ENCODE measurements around the gene RNF144B.

The RNF144B gene

DNA sequence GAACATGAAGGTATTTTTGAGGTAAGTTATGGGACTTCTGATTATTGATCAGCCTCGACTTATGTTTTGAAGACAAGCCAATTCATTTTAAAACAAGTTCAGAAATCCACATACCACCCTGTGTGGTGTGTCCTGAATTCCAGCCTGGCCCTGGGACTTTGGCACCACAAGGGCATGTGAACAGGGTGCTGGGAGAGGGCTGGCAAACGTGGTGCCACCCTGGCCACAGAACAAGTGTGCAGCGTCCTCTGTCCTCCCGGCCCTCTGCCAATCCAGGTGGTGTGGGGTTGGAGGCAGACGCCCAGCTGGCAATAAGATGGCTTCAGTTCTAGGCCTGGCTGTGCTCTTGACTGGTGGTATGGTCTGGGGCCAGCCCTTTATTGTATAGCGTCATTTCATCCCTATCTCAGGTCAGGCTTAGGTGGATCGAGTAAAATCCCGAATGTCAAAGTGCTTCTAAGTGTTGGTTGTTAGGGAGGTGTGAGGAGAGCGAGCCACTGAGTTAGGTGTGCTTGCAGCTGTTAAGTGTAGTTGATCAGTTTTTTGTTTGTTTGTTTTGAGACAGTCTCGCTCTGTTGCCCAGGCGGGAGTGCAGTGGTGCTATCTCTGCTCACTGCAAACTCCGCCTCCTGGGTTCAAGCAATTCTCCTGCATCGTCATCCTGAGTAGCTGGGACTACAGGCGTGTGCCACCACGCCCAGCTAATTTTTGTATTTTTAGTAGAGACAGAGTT is 84.2 kb downstream of the RNF144B start:
- no peak for DNase-seq
- TF ChIP-seq, protein P1, sequence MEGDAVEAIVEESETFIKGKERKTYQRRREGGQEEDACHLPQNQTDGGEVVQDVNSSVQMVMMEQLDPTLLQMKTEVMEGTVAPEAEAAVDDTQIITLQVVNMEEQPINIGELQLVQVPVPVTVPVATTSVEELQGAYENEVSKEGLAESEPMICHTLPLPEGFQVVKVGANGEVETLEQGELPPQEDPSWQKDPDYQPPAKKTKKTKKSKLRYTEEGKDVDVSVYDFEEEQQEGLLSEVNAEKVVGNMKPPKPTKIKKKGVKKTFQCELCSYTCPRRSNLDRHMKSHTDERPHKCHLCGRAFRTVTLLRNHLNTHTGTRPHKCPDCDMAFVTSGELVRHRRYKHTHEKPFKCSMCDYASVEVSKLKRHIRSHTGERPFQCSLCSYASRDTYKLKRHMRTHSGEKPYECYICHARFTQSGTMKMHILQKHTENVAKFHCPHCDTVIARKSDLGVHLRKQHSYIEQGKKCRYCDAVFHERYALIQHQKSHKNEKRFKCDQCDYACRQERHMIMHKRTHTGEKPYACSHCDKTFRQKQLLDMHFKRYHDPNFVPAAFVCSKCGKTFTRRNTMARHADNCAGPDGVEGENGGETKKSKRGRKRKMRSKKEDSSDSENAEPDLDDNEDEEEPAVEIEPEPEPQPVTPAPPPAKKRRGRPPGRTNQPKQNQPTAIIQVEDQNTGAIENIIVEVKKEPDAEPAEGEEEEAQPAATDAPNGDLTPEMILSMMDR (IDR thresholded peaks at IDR 0.05; ENCODE audit: low read depth, low read length, missing control alignments): no peak
- Histone ChIP-seq H3K36me3 (replicated peaks) (no peaks in the 10 kb centered on the region), H3K27ac (no peak overlapping the region), H3K4me3 (ENCODE audit: low read depth, low read length) (no peak overlapping the region), H3K27me3 (replicated peaks) (no peaks in the 10 kb centered on the region)
- in situ Hi-C loops (cut with HindIII; ENCODE audit: low pct_ligation_motif_present, low sequenced_read_pairs): no loop called here

GRCh38 chr6:18472941-18473340 is 85.8 kb downstream of the RNF144B start:
- no peak for DNase-seq
- Histone ChIP-seq H3K4me3 (ENCODE audit: low read depth, low read length) (no peak overlapping the region), H3K36me3 (replicated peaks) (no peaks in the 10 kb centered on the region), H3K27ac (no peak overlapping the region), H3K27me3 (replicated peaks) (no peaks in the 10 kb centered on the region)
- in situ Hi-C loops (cut with HindIII; ENCODE audit: low pct_ligation_motif_present, low sequenced_read_pairs): no loop called here
- TF ChIP-seq, protein P1 (IDR thresholded peaks at IDR 0.05; ENCODE audit: low read depth, low read length, missing control alignments): no peak

DNA sequence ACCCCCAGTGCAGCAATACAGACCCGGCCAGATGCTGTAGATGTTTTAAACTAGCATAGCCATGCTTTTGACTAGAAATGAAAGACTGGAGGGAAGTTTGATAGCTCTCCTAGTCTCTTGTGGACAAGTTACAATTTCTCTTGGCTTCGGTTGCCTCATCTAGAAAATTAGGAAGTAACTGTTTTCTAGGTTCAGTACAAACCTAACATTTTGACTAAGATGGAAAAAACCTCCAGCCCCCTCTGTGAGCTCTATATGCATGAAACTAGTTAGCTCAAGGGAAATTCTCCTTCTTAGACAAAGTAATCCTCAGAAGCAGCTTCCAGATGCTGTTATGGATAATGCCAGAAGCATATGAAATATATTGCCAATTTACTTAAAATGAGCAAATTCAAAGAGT is 86.6 kb downstream of the RNF144B start:
- H3K27me3 ChIP-seq (replicated peaks): no peaks in the 10 kb centered on the region
- no peak for DNase-seq
- TF ChIP-seq, protein P1 (IDR thresholded peaks at IDR 0.05; ENCODE audit: low read depth, low read length, missing control alignments): no peak
- no peak overlapping the region for H3K4me3 ChIP-seq (ENCODE audit: low read depth, low read length)
- H3K27ac ChIP-seq: no peak overlapping the region
- H3K36me3 ChIP-seq (replicated peaks): no peaks in the 10 kb centered on the region
- in situ Hi-C loops (cut with HindIII; ENCODE audit: low pct_ligation_motif_present, low sequenced_read_pairs): no loop called here

- TF ChIP-seq, protein P1 (IDR thresholded peaks at IDR 0.05; ENCODE audit: low read depth, low read length, missing control alignments): no peak
- Histone ChIP-seq H3K27ac (no peak overlapping the region), H3K36me3 (replicated peaks) (no peaks in the 10 kb centered on the region), H3K4me3 (ENCODE audit: low read depth, low read length) (no peak overlapping the region), H3K27me3 (replicated peaks) (no peaks in the 10 kb centered on the region)
- in situ Hi-C loops (cut with HindIII; ENCODE audit: low pct_ligation_motif_present, low sequenced_read_pairs): loop anchor here (25.0 kb wide), 1 partner anchor 165 kb away; no protein-coding TSS in a partner anchor
- no peak for DNase-seq
Measured at GRCh38 chr6:18477301-18477941, 90.3 kb downstream of the RNF144B start.

DNA sequence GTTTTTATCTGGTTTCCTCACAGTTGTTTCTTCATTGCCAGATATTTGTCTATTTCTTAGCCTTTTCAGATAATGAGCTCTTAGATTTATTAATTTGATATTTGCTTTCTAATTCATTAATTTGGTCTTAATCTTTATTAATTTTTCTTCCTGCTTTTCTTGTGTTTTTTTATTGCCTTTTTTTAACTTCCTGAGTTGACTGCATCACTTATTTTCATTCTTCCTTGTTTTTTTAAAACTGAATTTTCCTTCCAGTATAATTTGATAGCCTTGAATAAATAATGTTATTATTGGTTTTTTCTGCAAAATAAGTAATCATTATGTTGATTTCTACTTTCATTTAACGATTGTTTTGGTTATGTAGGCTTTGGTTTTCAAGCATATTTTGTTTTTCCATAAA is 91.5 kb downstream of the RNF144B start:
- in situ Hi-C loops (cut with HindIII; ENCODE audit: low pct_ligation_motif_present, low sequenced_read_pairs): loop anchor here (25.0 kb wide), 1 partner anchor 166 kb away; no protein-coding TSS in a partner anchor
- Histone ChIP-seq H3K36me3 (replicated peaks) (no peaks in the 10 kb centered on the region), H3K27me3 (replicated peaks) (no peaks in the 10 kb centered on the region), H3K4me3 (ENCODE audit: low read depth, low read length) (no peak overlapping the region), H3K27ac (no peak overlapping the region)
- DNase-seq: no peak
- TF ChIP-seq, protein P1 (IDR thresholded peaks at IDR 0.05; ENCODE audit: low read depth, low read length, missing control alignments): no peak
